Omental fat pad (tissue), 4 donors: ENCODE measurements around the gene SYT12. TPM values are rescaled to one million over a fixed set of nuclear protein-coding genes. Genes with fewer than 3 reads are reported as not detected.

Experiments
- ATAC-seq: fragments of 150-250 bp; one replicate; pipeline ENCODE4 v1.9.1; 2016; ENCODE audit warnings: mild to moderate bottlenecking, moderate library complexity; ENCODE audit not compliant: low FRiP score
- DNase-seq: peaks from one replicate; pipeline ENCODE4 v3.0.0-alpha.2; 2019; ENCODE audit warnings: low spot score
- total RNA-seq, 4 donors: library from RNA; depleted of rRNA; stranded (reverse); fragments of >200 nt; gene quantifications; one replicate each; pipeline ENCODE4 v1.1.0, GENCODE V29; 2016
- TF ChIP-seq, protein P1 (sequence below), 3 donors: fragments of 450-650 bp; IDR thresholded peaks; one replicate each; pipeline ENCODE4 v1.5.1; 2016 to 2017; ENCODE audit warnings: antibody characterized with exemption in 3 of 3, mild to moderate bottlenecking in 3 of 3, moderate library complexity in 2 of 3

Gene SYT12
- total RNA-seq, 4 donors from 2014 or later, result 0.36 to 1.8 (median 0.37) TPM; not detected in 1

DNA sequence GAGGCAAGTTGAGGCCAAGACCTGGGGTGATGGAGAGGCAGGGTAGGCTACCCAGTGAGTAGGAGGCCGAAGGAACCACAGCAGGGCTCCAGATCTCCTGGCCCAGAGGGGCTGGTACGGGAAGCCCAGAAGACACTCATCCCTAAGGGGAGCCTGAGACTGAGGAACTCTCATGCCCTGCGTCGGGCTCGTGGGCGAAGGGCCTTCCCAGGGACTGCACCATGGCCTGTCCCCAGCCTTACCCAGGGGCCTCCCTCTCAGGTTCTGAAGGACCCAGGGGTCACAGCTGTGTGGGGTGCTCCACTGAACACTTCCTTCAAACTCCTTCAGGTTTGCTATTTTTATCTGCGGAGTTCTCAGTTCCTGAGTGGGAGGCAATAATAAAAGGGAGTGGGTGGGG, 15.8 kb upstream of the SYT12 start:
- TF ChIP-seq, protein P1, sequence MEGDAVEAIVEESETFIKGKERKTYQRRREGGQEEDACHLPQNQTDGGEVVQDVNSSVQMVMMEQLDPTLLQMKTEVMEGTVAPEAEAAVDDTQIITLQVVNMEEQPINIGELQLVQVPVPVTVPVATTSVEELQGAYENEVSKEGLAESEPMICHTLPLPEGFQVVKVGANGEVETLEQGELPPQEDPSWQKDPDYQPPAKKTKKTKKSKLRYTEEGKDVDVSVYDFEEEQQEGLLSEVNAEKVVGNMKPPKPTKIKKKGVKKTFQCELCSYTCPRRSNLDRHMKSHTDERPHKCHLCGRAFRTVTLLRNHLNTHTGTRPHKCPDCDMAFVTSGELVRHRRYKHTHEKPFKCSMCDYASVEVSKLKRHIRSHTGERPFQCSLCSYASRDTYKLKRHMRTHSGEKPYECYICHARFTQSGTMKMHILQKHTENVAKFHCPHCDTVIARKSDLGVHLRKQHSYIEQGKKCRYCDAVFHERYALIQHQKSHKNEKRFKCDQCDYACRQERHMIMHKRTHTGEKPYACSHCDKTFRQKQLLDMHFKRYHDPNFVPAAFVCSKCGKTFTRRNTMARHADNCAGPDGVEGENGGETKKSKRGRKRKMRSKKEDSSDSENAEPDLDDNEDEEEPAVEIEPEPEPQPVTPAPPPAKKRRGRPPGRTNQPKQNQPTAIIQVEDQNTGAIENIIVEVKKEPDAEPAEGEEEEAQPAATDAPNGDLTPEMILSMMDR (IDR thresholded peaks at IDR 0.05), result no peak
- DNase-seq (no peak), ATAC-seq (no peak)

DNA sequence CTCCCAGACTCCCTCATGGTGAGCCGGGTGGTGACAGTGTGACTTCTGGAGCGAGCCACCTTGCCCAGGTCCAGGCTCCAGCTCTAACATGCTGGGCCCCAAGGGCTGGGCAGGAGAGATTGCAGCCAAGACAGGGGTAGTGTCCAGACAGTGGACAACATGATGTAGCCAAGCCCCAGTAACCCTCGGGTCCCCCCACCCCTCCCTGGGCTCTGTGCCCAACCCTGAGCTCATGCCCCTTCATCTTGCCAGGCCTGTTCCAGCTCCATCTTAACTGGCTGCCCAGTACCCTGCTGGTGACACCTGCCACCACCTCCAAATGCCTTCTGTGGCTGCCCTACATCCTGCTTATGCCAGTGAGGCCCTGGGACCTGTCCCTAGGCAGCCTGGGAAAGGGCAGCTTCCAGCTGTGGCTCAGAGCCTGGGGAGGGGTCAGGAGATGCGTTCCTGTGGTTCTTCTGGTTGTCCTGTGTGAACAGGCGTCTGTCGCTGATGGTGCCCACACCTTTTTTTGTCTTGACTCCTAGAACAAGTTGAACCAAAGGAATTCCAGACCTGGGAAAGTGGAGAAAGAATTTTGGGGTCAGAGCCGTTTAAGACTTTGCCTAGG, 12.5 kb upstream of the SYT12 start:
- no peak for DNase-seq

DNA sequence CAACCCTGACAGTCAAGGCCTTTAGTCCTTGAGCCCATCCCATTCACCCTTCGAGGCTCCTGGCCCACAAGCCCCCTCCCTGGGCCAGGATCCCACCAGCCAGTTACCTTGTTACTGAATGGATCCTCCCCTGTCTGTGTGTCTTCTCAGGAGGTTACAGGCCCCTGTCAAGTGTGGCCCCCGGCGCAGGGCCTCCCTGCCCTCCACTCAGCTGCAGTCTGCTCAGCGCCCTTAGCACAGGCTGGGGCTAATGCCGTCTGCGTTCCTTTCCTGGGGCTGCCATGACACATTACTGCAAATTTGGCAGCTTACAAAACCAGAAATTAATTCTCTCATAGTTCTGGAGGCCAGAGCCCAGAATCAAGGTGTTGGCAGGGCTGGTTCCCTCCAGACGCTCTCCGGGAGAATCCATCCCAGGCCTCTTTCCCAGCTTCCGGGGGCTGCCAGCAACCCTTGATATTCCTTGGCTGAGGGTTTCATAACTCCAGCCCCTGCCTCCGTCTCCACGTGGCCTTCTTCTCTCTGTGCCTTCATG, 9.4 kb upstream of the SYT12 start:
- TF ChIP-seq, protein P1 (IDR thresholded peaks at IDR 0.05), result no peak
- no peak for ATAC-seq

More for the DNA sequence above, 12.5 kb upstream of the SYT12 start:
- no peak for ATAC-seq
- TF ChIP-seq, protein P1 (IDR thresholded peaks at IDR 0.05), result no peak

DNA sequence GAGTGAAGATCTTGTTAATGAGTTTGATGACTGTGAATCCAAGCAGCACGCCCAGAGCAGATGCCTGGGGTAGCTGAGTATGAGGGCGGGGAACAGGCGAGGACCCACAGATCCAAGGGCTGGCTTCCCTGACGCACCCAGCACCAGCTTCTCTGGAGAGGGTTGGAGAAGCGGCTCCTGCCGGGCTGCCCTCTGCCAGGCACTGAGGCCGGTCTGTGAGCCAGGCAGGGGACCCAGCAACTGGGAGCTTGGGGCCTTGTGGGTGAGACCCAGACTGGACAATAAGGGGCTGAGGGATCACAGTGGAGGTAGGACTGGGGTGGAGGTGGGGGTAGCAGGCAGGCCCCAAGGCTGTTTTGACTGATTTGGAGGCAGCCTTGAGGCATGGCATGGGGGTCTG, 8.6 kb upstream of the SYT12 start:
- no peak for ATAC-seq
- TF ChIP-seq, protein P1 (IDR thresholded peaks at IDR 0.05), result no peak
- no peak for DNase-seq

More for the DNA sequence above, 9.4 kb upstream of the SYT12 start:
- no peak for DNase-seq

DNA sequence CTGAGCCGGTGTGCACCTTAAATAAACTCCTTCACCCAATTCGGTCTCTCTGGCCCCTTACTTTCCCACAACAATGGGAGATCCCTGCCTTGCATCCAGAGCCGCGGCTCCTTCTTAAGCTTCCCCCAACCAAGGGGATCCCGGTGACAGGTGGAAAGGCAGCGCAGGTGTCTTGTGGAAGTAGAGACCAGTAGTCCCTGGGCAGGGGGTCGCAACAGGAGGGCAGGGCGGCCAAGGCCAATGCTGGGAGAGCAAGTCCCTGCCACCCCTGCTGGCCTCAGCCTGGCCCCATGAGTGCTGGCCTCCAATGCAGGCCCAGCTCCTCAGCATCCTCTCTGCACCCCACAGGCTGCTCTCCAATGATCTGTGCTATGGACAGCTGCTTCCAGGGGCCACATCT, 7.9 kb upstream of the SYT12 start:
- no peak for DNase-seq
- TF ChIP-seq, protein P1 (IDR thresholded peaks at IDR 0.05), result no peak
- ATAC-seq, result no peak

DNA sequence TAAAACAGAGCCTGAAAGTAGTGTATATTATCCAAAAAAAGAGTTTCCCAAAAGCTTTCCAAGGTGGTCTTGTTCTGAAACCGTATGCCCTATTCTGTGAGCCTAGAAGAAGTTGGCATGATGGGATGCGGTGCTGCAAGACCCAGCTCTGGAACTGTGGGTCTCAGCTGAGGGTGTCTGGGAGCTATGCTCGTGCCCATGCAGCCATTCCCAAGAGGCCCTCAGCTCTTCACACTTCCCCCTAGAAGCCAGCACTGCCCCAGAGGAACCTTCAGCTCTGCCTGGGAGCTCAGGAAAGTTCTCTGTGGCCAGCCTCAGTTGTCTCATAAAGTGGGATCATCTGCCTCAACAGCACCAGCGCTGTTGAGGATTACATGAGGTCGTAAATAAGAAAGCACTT, 6.4 kb upstream of the SYT12 start:
- TF ChIP-seq, protein P1 (IDR thresholded peaks at IDR 0.05), result no peak
- DNase-seq (no peak), ATAC-seq (no peak)

DNA sequence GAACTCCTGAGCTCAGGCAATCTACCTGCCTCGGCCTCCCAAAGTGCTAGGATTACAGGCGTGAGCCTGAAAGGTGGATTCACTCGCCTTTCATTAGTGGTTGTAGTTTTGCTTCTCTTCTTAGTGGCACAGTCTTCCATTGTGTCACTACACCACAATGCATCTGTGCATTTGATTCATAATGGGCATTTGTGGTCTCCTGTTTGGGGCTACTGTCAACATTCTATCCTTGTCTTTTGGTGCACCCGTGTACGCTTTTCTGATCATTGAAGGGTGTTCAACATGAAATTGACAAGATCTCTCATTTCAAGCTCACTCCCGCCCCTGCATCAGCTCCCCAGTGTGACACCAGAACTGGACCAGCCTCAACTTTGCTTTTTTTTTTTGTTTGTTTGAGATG, 2.0 kb upstream of the SYT12 start:
- TF ChIP-seq, protein P1 (IDR thresholded peaks at IDR 0.05), result no peak
- no peak for ATAC-seq
- no peak for DNase-seq
